Prostate gland (tissue), 2 donors: Measurements from ENCODE around the gene AOAH.

Source experiments
- POLR2AphosphoS5 ChIP-seq: sonication (generic); formaldehyde crosslinking; IDR thresholded peaks from one replicate; pipeline ENCODE4 v1.6.1; 2017; ENCODE audit warnings: antibody characterized with exemption
- TF ChIP-seq, protein P1 (sequence below), 4 experiments: fragments of 200-600 bp in 2 of 4; fragments of 450-650 bp in 2 of 4; sonication (generic) in 2 of 4; IDR thresholded peaks; 1 replicate in 3 of 4; 2 replicates in 1 of 4; pipeline ENCODE4 v1.5.1; 2016 to 2019; ENCODE audit warnings: antibody characterized with exemption in 4 of 4, mild to moderate bottlenecking in 2 of 4, moderate library complexity in 2 of 4

DNA sequence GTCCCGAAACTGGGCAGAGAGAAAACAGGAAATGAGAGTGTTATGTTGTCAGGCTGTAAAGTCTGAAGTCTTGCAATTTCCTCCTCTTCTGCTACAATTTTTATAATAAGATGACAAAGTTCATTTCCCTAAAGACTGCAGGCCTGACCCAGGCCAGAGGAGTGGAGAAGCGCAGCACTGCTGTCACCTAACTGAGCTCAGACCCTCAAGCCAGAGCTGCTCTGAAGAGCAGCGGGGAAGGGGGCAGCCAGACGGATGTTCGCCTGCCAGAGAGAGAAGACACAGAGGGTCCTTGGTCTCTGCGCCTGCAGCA, 12.6 kb upstream of the AOAH start:
- TF ChIP-seq, protein P1, sequence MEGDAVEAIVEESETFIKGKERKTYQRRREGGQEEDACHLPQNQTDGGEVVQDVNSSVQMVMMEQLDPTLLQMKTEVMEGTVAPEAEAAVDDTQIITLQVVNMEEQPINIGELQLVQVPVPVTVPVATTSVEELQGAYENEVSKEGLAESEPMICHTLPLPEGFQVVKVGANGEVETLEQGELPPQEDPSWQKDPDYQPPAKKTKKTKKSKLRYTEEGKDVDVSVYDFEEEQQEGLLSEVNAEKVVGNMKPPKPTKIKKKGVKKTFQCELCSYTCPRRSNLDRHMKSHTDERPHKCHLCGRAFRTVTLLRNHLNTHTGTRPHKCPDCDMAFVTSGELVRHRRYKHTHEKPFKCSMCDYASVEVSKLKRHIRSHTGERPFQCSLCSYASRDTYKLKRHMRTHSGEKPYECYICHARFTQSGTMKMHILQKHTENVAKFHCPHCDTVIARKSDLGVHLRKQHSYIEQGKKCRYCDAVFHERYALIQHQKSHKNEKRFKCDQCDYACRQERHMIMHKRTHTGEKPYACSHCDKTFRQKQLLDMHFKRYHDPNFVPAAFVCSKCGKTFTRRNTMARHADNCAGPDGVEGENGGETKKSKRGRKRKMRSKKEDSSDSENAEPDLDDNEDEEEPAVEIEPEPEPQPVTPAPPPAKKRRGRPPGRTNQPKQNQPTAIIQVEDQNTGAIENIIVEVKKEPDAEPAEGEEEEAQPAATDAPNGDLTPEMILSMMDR (IDR thresholded peaks at IDR 0.05): no peak
- no peak for TF ChIP-seq POLR2AphosphoS5
